Effector memory CD4-positive, alpha-beta T cell (primary cell): Measurements from ENCODE around the gene PTPRM.

Experiments
- DNase-seq, 3 donors: peaks; one replicate each; pipeline ENCODE4 v3.0.0-alpha.2; 2020
- H3K27ac ChIP-seq: 2 replicates; pipeline ENCODE4 v1.7.0; 2013; ENCODE audit warnings: mild to moderate bottlenecking, low read length, moderate library complexity; ENCODE audit not compliant: insufficient read depth, poor library complexity, severe bottlenecking
- H3K27me3 ChIP-seq: replicated peaks from 2 replicates; pipeline ENCODE4 v1.7.0; 2013; ENCODE audit warnings: mild to moderate bottlenecking, low read length; ENCODE audit not compliant: insufficient read depth, control insufficient read depth, poor library complexity, severe bottlenecking
- H3K36me3 ChIP-seq: 2 replicates; pipeline ENCODE4 v1.7.0; 2013; ENCODE audit warnings: mild to moderate bottlenecking, low read length, moderate library complexity; ENCODE audit not compliant: control insufficient read depth, insufficient read depth
- H3K4me1 ChIP-seq: 2 replicates; pipeline ENCODE4 v1.7.0; 2013; ENCODE audit warnings: low read length, mild to moderate bottlenecking; ENCODE audit not compliant: control insufficient read depth, insufficient read depth, poor library complexity, severe bottlenecking
- H3K4me3 ChIP-seq: 2 replicates; pipeline ENCODE4 v1.7.0; 2013; ENCODE audit warnings: low read length, low read depth, mild to moderate bottlenecking; ENCODE audit not compliant: insufficient read depth, poor library complexity, severe bottlenecking
- H3K9me3 ChIP-seq: 2 replicates; pipeline ENCODE4 v1.7.0; 2013; ENCODE audit warnings: mild to moderate bottlenecking, low read length, moderate library complexity; ENCODE audit not compliant: control insufficient read depth

The PTPRM gene

DNA sequence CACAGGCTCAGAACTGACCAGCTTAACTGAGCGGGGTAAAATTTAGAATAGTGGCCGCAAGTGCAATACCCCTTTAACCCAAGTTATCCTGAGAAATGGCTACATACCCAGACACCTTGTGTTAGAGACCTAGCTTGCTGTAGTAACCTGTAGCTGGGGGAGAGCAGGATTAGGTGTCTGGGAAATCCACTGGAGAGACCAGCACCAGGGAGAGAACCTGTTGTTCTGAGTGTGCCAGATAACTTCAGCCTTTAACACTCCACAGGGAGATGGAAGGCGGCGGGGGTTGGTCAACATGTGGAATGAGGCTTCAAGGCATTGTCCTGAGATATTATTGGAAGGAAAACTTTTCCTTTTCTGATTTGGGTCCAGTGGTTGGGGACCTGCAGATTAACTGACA lies 356.0 kb downstream of the PTPRM start:
- Histone ChIP-seq H3K27me3 (no peaks in the 10 kb centered on the region), H3K9me3 (no peaks in the 10 kb centered on the region), H3K4me1 (no peaks in the 10 kb centered on the region), H3K36me3 (no peaks in the 10 kb centered on the region), H3K27ac (no peak overlapping the region), H3K4me3 (no peak overlapping the region)
- DNase-seq = no peak

DNA sequence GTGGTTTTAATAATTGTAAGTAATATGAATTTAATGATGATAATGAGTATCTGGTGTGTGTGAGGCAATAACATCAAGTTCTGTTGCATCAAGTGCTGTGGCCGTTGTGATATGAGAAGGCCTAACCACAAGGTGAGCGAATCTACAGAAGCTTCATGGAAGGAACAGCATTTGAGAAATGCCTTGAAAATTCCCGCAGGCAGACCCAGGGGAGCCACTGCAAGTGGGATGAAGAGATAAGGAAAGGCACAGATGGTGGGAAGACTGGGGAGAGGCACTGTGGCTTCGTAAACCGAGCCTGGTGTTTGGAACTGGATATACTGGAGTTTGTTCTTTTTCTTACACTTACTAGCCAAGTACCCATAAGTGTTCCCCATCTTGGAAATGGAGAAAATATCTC lies 357.5 kb downstream of the PTPRM start:
- Histone ChIP-seq H3K4me3 (no peak overlapping the region), H3K9me3 (no peaks in the 10 kb centered on the region), H3K4me1 (no peaks in the 10 kb centered on the region), H3K27me3 (no peaks in the 10 kb centered on the region), H3K27ac (no peak overlapping the region), H3K36me3 (no peaks in the 10 kb centered on the region)
- DNase-seq = no peak

DNA sequence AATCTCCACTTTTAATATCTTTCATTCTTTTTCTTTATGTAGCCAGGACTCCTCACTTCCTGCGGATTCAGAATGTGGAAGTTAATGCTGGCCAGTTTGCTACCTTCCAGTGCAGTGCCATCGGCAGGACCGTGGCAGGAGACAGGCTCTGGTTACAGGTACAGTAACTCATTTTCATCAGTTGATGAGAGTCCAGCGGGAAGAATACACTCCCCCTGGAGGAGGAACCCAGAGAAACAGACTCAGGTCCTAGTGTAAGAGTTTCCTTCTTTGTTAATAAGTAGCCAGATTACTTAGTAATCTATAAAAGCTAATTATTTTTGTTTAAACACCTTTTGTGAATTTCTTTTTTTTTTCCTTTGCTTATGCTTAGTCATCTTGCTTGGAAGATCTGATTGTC lies 359.4 kb downstream of the PTPRM start:
- Histone ChIP-seq H3K27ac (no peak overlapping the region), H3K9me3 (no peaks in the 10 kb centered on the region), H3K36me3 (no peaks in the 10 kb centered on the region), H3K4me1 (no peaks in the 10 kb centered on the region), H3K27me3 (no peaks in the 10 kb centered on the region), H3K4me3 (no peak overlapping the region)
- no peak for DNase-seq

DNA sequence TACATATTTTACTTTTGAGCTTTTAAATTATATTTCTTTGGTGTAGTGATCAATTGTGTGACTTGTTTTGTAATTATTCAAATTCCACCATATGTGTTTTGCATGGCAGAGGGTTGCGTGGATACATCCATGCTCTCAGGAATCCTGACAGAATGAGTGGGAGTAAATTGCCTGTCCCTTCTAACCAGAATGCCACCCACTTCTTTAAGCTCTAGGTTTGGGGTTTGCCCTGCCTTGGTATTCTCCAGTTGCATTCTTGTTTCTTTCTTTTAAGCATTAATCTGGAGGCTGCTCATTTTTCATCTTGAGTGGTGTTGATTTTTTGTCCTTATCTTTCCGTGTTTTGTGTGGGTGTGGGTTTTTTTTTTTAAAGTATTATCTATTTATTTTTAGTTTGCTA lies 360.0 kb downstream of the PTPRM start:
- DNase-seq = no peak
- no peaks in the 10 kb centered on the region for H3K4me1 ChIP-seq
- H3K27me3 ChIP-seq = no peaks in the 10 kb centered on the region
- no peaks in the 10 kb centered on the region for H3K36me3 ChIP-seq
- H3K27ac ChIP-seq = no peak overlapping the region
- H3K4me3 ChIP-seq = no peak overlapping the region
- no peaks in the 10 kb centered on the region for H3K9me3 ChIP-seq

DNA sequence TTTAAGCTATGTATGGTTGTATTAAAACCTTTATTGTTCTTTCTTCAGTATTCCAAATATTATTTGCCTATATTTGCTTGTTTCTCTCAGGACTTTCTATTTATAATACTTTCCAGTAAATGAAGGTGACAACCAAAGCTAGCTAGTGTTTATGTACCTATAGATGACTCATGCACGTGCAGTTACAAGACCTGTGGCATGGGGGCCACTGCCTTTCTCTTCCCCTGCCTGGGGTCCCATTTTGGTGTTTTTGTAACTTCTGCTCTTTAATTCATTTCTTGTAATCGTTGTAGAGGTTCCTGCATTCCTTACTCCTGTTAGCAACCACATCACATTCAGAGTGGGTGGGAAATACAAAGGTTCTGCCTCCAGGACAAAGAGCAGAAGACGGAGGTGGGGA lies 364.6 kb downstream of the PTPRM start:
- Histone ChIP-seq H3K4me3 (no peak overlapping the region), H3K4me1 (no peaks in the 10 kb centered on the region), H3K27ac (no peak overlapping the region), H3K9me3 (no peaks in the 10 kb centered on the region), H3K27me3 (no peaks in the 10 kb centered on the region), H3K36me3 (no peaks in the 10 kb centered on the region)
- DNase-seq = no peak

DNA sequence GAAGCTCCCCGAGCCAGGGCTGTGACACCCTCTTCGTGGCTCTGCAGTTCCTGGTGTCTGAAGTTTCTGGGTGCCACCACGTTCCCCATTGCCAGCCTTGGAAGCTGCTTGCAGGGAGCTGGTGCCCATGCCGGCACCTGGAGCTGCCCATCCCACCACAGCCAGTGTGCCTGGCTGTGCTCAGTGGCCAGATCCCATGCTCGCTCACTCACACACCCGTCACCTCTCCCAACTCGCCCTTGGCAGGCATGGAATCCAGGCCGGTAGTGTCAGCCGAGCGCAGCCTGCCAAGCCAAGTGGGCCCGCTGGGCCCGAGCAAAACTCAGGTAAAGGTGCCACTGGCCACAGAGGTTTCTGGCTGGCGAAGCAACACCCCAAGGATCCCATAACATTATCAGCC lies 370.2 kb downstream of the PTPRM start:
- no peaks in the 10 kb centered on the region for H3K4me1 ChIP-seq

DNA sequence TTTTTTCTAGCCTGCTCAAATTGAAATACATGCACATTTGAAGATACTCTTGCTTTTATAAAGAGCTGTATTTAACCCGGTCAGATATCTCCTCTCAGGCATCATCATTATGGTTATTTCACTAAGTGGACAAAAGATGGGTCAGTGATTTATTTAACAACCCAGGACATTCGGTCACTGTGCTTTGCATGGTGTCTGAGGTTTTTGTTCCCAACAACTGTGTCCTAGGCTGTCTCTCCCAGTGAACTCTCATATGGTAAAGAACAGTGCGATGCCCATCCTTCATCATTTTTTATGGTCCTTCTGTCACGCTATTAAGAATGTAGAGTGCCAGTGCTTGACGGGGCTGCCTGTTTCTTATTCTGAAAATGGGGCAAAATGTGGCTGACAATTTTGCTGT lies 372.4 kb downstream of the PTPRM start:
- Histone ChIP-seq H3K27me3 (no peaks in the 10 kb centered on the region), H3K27ac (no peak overlapping the region), H3K9me3 (no peaks in the 10 kb centered on the region), H3K4me1 (no peaks in the 10 kb centered on the region), H3K4me3 (no peak overlapping the region), H3K36me3 (no peaks in the 10 kb centered on the region)
- DNase-seq = no peak

More for the DNA sequence above, 370.2 kb downstream of the PTPRM start:
- Histone ChIP-seq H3K27ac (no peak overlapping the region), H3K36me3 (no peaks in the 10 kb centered on the region), H3K27me3 (no peaks in the 10 kb centered on the region), H3K9me3 (no peaks in the 10 kb centered on the region), H3K4me3 (no peak overlapping the region)
- no peak for DNase-seq

DNA sequence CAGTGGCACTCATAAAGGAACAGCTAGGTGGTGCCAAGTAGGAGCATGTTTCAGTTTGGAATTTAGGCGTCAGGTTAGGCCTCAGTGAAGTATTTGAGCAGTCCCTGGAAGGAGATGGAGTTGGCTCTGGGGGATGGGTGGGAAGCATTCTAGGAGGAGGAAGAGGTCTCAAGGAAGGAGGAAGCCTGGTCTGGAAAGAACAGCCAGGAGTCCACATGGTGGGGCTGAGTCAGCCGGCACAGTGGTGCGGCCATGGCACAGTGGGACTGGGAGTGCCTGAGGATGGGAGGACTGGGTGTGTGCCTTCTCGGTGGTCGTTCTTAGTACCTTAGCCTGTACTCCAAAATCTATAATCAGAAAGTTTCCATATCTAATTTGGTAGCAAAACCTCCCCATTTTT lies 373.3 kb downstream of the PTPRM start:
- Histone ChIP-seq H3K4me3 (no peak overlapping the region), H3K36me3 (no peaks in the 10 kb centered on the region), H3K27me3 (no peaks in the 10 kb centered on the region), H3K9me3 (no peaks in the 10 kb centered on the region), H3K27ac (no peak overlapping the region), H3K4me1 (no peaks in the 10 kb centered on the region)
- no peak for DNase-seq

DNA sequence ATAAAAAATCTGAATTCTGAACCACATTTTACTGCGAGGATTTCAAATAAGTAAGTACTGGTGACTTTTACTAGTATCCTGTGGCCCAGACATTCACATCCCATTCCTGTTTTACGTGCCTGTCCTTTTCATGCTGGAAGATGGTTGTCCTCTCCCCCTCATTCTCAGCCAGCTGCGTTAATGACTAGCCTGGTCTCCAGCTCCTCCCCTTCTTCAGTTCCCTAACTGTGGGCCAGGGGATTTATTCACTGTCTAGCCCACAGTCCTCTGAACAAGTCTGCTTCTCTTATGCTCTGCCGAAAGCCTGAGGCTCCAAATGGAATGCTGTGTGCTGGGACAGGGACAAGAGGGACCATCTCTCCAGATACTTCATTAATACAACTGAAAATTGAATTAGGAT lies 373.9 kb downstream of the PTPRM start:
- H3K36me3 ChIP-seq = no peaks in the 10 kb centered on the region
- H3K27ac ChIP-seq = no peak overlapping the region
- H3K4me3 ChIP-seq = no peak overlapping the region
- DNase-seq = no peak
- no peaks in the 10 kb centered on the region for H3K4me1 ChIP-seq
- no peaks in the 10 kb centered on the region for H3K27me3 ChIP-seq
- H3K9me3 ChIP-seq = no peaks in the 10 kb centered on the region

DNA sequence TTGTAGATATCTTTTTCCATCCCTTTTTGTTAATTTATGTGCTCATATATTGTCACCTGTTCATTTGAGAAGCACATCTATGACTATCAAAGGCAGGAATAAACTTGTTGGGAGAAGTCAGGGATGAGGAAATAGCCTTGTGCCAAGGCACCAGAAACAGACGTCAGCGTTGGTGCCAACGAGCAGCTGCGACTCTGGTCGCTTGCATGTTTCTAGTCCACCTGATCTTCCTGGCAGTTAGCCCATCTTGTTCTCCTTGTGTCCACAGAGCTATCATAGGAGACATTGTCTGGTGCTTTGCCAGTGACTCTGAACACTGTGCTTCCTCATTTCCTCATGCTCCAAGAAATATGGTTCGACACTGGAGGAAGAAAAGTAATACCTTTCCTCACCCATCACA lies 374.4 kb downstream of the PTPRM start:
- no peaks in the 10 kb centered on the region for H3K27me3 ChIP-seq
- H3K27ac ChIP-seq = no peak overlapping the region
- H3K4me3 ChIP-seq = no peak overlapping the region
- no peaks in the 10 kb centered on the region for H3K36me3 ChIP-seq
- H3K9me3 ChIP-seq = no peaks in the 10 kb centered on the region
- DNase-seq = no peak
- no peaks in the 10 kb centered on the region for H3K4me1 ChIP-seq

DNA sequence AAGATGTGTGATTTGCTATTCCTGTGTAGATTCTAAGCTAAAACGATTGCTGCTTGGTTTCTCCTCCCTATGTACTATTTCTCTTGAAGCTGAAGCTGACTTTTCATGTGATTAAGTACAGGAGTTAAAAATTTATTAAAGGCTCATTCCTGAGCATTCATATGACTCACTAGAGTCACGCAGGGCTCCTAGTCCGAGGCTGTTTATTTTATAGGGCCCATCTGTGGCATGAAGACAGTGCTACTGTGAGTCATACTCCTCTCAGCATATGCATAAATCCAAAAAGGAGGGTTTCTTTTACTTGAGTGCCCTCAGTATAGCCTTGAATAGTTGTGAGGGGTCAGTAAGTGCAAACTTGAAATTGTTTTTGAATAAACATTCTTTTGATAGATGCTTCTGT lies 378.8 kb downstream of the PTPRM start:
- no peak overlapping the region for H3K4me3 ChIP-seq
- H3K27me3 ChIP-seq = no peaks in the 10 kb centered on the region
- DNase-seq = no peak
- H3K27ac ChIP-seq = no peak overlapping the region
- H3K36me3 ChIP-seq = no peaks in the 10 kb centered on the region
- no peaks in the 10 kb centered on the region for H3K4me1 ChIP-seq
- no peaks in the 10 kb centered on the region for H3K9me3 ChIP-seq
